HG03378 (cell line): ENCODE measurements around the gene SLC10A4.

Experiments
- ATAC-seq: cut with Tn5 transposase; IDR thresholded peaks from one replicate; pipeline ENCODE4 v1.9.1; 2021; ENCODE audit warnings: mild to moderate bottlenecking, moderate library complexity; ENCODE audit not compliant: unreplicated experiment

Gene SLC10A4

DNA sequence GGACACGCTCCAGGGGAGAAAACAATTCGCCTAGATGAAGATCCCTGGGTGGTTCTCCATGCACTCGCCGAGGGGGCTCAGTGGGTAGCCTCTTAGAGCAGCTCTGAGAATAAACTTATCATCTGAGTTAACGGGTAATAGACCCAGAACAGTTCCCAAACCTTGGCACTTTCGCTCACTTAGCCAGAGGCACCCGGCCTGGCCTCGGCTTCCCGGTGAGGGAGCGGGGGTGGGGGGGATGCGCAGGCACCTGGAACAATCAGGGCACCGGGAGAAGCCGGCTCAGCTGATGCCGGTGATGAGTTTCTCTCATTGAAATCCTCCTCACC is 6.5 kb downstream of the SLC10A4 start:
- ATAC-seq: no peak

DNA sequence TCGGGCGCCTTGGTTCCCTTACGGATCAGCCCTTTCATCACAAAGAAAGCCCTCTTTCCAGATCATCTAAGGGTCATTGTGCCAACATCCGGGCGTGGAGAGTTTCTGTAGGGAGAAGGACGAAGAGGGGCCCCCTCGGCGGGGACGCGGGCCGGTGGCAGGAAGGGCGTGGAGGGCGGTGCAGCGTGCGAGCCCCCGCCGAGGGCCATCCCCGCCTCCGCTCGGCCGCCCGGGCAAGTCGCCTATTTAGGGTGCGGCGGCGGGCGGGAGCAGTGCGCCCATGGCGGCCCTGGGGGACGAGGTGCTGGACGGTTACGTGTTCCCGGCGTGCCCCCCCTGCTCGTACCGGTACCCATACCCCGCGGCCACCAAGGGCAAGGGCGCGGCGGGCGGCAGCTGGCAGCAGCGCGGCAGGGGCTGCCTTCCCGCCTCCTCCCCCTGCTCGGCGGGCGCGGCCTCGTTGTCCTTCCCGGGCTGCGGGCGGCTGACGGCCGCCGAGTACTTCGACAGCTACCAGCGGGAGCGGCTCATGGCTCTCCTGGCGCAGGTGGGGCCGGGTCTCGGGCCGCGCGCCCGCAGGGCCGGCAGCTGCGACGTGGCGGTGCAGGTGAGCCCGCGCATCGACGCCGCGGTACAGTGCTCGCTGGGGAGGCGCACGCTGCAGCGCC is 7.0 kb downstream of the SLC10A4 start, which contains the start of gene ZAR1:
TSS of gene ZAR1 (plus strand) at position 241 of the 668 bp plus-strand sequence. CDS start at position 281, 40 bp downstream.
- ATAC-seq: no peak

DNA sequence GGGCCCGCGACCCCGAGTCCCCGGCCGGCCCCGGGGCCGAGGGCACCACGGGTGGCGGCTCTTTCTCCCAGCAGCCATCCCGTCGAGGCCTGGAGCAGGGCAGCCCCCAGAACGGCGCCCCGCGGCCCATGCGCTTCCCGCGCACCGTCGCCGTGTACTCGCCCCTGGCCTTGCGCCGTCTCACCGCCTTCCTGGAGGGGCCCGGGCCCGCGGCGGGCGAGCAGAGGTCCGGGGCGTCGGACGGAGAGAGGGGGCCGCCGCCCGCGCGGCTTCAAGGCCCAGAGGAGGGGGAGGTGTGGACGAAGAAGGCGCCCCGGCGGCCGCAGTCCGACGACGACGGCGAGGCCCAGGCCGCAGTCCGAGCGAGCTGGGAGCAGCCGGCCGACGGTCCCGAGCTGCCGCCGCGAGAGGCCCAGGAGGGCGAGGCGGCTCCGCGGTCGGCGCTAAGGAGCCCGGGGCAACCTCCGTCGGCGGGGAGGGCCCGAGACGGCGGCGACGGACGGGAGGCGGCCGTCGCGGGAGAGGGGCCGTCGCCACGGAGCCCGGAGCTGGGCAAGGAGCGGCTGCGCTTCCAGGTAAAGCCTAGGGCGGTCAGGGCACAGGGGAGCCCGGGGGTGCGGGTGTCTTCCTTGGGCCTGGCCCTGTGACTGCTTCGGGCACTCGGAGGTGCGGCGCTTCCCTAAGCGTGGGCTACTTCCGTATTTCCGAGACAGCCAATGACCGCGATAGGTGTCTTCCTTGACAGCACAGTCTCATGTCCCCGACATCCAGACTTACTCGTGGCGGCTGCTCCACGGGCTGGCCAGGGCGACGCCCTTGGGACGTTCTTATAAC is 7.8 kb downstream of the SLC10A4 start:
- no peak for ATAC-seq

DNA sequence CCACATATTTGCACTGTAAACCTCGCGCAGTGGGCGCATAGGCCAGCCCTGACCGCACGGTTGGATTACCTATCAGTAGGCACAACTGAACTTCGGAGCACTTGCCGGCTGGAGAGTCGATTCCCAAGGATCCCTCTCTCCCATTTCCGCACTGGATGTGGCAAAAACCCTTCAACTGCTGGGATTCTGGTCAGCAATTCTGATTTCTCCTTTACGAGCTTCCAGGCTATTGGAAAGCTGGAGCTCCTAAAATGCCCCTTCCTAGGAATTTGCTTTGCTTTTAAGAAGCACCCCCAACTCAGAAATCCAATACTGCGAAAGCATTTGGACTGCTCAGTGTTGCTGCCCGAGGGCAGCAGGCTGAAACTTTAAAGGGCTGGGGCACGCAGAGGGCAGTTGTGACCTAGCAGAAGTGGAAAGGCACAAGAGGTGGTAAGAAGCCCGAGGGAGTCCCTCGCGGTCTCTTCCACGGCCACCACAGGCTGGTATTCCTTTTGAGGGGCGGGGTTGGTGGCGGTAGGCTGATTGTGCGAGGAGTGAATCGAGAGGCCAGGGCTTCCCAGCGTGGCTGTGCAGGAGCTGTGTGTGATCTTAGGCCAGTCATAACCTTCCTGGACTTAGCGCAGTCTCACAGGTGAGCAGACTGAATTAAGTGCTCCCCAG is 8.5 kb downstream of the SLC10A4 start:
- no peak for ATAC-seq

DNA sequence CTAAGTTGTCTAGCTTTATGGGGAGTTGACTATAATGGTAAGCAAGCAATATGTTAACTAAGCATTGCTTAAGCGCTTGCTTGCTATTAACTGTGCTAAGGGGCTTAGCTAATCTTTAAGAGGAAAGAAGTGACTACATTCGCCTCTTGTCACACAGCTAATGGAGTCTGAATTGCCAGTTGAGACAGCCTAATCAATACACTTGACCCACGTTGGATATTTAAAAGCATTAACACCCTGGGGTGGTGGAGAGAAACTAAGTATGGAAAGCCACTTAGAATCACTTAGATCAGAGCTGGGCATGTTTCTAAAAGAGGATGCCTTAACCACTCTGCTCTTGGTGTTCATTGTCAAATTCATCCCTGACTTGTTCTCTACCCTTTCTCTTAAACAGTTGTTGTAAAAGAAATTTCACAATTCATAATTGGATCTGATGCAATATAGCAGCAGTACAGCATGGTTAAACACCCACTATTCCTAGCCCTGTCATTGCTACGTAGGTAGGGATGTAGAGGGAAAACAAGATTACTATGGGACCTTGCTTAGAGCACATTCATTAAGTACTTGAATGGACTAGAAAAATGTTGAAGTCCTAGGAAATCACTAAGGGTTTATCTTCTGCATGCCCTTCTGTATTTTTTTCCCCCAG is 10.4 kb downstream of the SLC10A4 start:
- no peak for ATAC-seq

DNA sequence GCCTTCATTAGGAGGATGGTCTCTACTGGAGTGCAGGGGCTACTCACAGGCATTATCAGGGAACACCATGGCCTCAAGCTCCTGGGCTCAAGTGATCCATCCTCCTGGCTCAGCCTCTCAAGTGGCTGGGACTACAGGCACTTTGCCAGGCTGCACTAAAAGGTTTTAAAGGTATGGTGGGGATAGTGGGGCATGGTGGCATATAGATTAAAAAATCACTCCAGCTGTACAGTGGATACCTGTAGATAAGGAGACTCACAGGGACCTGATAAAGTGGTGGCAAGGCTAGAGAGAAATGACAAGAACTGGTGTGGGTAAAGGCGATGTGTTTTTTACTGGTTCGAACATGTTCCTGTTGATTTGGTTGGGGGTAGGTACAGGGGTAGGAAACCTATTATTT is 12.8 kb downstream of the SLC10A4 start:
- ATAC-seq: no peak

DNA sequence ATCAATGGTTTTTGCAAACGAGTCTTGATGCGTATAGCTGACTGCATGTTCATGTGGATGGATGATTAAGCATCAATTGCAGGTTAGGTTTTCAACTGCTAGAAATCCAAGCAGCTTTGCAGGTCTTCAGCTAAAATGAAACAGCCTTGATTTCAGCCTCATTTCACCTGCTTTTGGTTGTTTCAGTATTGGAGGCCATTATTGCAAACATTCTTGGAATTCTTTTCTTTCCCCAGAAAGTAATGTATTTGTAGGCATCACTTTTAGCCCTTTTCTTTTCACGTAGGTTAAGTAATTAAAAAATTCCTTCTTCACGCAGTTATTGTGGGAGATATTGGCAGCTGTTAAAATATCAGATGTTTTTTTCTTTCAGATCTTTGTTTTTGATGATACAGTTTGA is 15.8 kb downstream of the SLC10A4 start:
- no peak for ATAC-seq

DNA sequence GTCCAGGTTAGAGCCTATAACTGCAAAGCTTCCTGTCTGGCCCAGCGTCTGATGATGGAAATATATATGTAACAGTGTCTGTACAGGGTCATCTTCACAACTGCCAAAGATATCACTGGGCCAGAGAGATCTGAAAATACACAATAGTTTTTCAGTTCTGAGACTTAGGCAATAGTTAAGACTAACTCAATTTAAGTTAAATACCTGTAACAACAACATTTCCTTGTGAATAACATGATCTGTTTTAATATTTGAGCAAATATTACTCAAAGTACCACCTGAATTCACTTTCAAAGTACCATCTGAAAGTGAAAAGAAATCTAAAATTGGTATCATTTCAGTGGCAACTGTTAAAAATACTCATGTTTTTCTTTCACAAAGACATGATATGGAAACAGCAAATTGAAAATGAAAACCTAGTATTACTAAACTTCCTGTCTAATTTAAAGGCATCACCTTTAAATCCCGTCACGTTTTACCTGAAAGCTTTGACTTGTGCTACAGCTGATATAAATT is 16.5 kb downstream of the SLC10A4 start:
- peak; percentile 82 for ATAC-seq

DNA sequence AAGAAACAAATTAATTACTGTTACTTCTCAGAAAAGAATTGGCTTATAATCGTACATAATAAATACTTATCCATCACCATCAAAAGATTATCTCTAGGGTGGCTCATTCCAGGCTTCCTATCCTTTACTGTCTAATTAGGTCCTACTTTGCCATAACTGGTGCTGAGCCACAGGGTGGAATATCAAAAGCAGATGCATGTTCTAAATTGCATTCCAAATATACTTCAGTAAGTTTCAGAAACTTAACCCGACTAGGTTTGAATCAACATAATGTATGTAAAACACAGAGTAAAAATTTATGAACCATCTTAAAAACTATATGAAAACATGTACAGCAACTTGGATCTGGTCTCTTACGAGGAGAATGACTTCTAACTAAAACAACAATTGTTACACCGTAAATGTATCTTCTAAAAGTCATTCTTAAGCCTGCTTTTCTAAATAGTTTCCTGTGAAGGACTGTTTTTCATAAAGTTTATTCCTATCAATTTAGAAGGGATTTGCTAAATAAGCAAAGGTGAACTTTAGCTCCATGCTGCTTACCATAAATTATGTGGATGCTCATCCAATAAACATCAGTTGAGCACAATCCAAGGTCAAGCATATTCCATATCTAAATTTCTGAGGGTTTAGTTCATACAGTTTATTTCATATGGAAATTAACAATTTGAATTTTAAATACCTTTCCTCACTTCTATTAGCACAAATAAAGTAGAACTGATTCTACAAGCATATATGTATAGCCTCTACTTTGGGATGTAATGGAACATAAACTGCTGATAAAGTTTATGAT is 20.3 kb downstream of the SLC10A4 start:
- no peak for ATAC-seq

DNA sequence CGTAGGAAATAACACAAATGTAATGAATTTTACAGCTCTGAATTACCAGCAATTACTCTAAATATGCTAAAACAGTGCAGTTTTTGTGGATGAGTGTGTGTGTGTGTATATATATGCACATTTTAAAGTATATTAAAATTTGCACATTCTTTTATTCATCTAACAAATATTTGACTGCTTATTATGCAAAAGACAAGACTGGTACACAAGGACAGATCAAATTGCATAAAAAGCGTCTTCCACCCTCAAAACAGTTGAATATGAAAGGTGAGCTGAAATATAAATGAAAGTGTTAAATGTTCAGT is 20.8 kb downstream of the SLC10A4 start:
- no peak for ATAC-seq

DNA sequence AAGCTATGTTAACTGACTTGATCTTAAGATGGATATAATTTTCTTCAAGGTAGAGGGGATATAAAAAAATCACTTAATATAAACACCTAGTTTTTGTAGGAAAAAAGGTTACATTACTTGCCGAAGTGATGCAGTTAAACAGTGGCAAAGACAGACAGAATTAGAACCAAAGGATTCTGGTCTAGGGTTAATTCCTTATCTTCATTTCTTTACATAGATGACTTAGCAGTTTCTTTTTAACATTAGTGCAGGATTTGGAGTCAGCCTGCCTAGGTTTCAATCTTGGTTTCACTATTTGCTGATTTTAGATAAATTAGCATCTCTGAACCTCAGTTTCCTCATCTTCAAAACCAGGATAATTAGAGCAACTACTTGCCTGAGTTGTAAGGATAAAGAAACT is 21.2 kb downstream of the SLC10A4 start:
- ATAC-seq: no peak

DNA sequence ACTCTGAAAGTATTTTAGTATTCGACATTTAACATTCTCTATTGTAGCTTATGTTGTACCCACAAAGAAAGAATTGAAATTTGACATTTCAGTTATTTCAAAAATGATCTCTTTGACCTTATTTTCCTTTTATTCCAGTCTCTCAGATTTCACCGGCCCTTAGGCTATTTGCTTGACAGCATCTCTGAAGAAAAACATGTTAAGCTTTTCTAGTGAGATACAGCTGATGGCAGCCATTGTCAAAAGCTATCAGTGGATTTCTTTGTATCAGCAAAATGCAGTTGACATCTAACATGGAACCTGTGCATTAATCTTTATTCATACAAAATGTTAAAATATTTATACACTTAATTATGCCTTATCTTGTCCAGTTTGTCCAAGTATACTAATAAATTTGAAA is 23.6 kb downstream of the SLC10A4 start:
- ATAC-seq: no peak

DNA sequence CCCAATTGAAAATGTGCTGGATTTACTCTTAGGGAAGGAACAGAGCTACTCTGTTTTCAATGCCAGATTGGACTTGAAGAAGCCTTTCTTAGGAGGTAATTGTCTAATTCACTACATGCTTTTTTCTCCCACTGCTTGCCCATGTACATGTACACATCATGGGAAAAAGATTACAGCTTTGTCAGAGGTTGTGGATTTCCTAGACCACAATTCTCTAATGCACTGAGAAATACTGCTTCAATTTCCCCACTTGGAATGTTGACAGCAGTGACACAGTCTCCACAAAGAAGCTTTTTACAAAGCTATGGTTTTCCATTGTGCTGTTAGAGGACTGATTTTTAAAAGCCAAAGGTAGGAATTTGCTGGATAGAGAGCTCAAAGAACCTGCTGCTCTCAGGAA is 26.4 kb downstream of the SLC10A4 start:
- ATAC-seq: no peak

DNA sequence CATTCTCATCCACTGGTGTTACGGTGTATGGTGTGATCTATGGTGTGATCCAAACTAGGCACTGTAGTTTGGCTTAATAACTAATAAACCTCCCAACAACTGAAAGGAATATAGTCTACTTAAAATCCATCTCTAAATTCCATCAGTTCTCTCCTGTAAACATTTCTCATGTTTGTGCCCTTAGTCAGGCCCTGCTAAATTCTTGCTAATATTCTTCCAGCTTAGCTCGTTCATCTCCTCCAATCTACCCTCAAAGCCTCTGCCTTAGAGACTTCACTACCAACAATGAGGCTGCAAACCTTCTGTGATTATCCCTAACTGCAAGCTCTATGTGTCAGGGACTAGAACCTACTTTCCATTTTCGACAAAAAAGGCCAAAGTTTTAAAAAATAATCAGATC is 35.0 kb downstream of the SLC10A4 start:
- ATAC-seq: no peak

DNA sequence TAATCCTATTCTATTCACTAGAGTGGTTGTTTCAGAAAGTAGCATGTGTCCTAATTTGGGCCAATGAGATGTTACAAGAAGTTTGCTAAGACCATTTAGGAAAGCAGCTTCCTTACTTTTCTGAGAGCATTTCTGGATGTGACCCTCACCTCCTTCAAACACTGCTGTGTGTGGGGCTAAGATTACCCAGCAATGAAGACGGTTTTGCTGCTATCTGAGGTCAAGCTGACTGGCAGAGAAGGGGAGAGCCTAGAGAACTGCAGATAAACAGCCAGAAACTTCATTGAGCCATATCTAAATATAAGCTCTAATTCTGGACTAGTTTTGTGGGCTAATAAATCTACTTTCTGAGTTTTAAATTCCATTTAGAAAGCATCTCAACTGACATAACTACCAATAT is 43.3 kb downstream of the SLC10A4 start:
- no peak for ATAC-seq

DNA sequence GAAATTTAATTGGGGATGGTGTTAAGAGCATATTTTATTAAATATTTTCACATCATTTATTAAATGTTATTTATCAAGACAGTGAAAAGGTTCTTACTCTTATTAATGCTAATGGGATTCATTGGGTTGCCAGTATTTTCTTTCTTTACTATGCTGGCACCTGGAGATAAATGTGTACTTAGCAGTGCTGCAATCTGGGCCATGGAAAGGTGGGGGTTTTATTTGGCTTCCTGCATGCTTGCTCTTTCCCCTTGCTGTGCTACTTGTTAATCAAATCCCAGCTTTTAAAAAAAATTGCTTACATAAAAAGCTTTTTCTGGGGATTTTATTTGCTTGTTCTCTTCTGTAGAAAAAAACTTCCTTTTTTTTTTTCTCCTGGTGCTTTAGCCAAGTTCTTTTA is 55.2 kb downstream of the SLC10A4 start:
- ATAC-seq: no peak
